Ishikawa (cell line): ENCODE results near the gene RASL10A.

Source experiments
- CEBPB ChIP-seq: IDR thresholded peaks from 2 replicates; pipeline ENCODE4 v1.6.1; 2012
- CREB1 ChIP-seq: IDR thresholded peaks from 2 replicates; pipeline ENCODE4 v1.6.1; 2012; ENCODE audit warnings: low read depth
- EGR1 ChIP-seq: IDR thresholded peaks from 2 replicates; pipeline ENCODE4 v1.6.1; 2012
- EP300 ChIP-seq: IDR thresholded peaks from 2 replicates; pipeline ENCODE4 v1.6.1; 2012; ENCODE audit warnings: borderline replicate concordance
- FOXM1 ChIP-seq: IDR thresholded peaks from 2 replicates; pipeline ENCODE4 v1.6.1; 2012; ENCODE audit warnings: low read depth, borderline replicate concordance
- MAX ChIP-seq: IDR thresholded peaks from 2 replicates; pipeline ENCODE4 v1.6.1; 2012
- NFIC ChIP-seq: IDR thresholded peaks from 2 replicates; pipeline ENCODE4 v1.6.1; 2012
- RAD21 ChIP-seq: IDR thresholded peaks from 2 replicates; pipeline ENCODE4 v1.6.1; 2012; ENCODE audit warnings: low read depth
- REST ChIP-seq: IDR thresholded peaks from 2 replicates; pipeline ENCODE4 v1.6.1; 2012; ENCODE audit warnings: low read depth, mild to moderate bottlenecking
- TAF1 ChIP-seq: IDR thresholded peaks from 2 replicates; pipeline ENCODE4 v1.6.1; 2012; ENCODE audit warnings: low read depth, mild to moderate bottlenecking
- TCF12 ChIP-seq: IDR thresholded peaks from 2 replicates; pipeline ENCODE4 v1.6.1; 2012; ENCODE audit warnings: low read depth
- TEAD4 ChIP-seq: IDR thresholded peaks from 2 replicates; pipeline ENCODE4 v1.6.1; 2012
- USF1 ChIP-seq: IDR thresholded peaks from 2 replicates; pipeline ENCODE4 v1.6.1; 2012
- YY1 ChIP-seq: IDR thresholded peaks from 2 replicates; pipeline ENCODE4 v1.6.1; 2012; ENCODE audit warnings: low read depth
- ZBTB7A ChIP-seq: IDR thresholded peaks from 2 replicates; pipeline ENCODE4 v1.6.1; 2012; ENCODE audit warnings: low read depth

RASL10A gene

GRCh38 chr22:29334148-29334547, 18.7 kb upstream of the RASL10A start:
- TF ChIP-seq TEAD4 (no peak), YY1 (no peak), ZBTB7A (no peak), CREB1 (no peak), USF1 (no peak), EGR1 (no peak), EP300 (no peak), RAD21 (no peak), MAX (no peak), TCF12 (no peak), NFIC (no peak), FOXM1 (no peak), CEBPB (no peak), REST (no peak), TAF1 (no peak)

- TF ChIP-seq MAX (no peak), EGR1 (no peak), CEBPB (no peak), TEAD4 (no peak), ZBTB7A (no peak), TCF12 (no peak), EP300 (no peak), USF1 (no peak)
Measured at GRCh38 chr22:29332886-29333496, 17.5 kb upstream of the RASL10A start.

- TF ChIP-seq RAD21 (no peak), CREB1 (no peak), EP300 (no peak), NFIC (no peak), TEAD4 (no peak), ZBTB7A (no peak), TAF1 (no peak), MAX (no peak), REST (no peak), USF1 (no peak), FOXM1 (no peak), EGR1 (no peak), YY1 (no peak), CEBPB (no peak), TCF12 (no peak)
Measured at GRCh38 chr22:29331658-29332300, 16.3 kb upstream of the RASL10A start.

GRCh38 chr22:29331213-29331612, 15.7 kb upstream of the RASL10A start:
- no peak for TF ChIP-seq RAD21
- no peak for TF ChIP-seq NFIC
- no peak for TF ChIP-seq YY1
- TF ChIP-seq USF1, result no peak
- TF ChIP-seq EGR1, result no peak
- no peak for TF ChIP-seq TEAD4
- no peak for TF ChIP-seq EP300
- TF ChIP-seq REST, result no peak
